Coronary artery (tissue), 2 donors: ENCODE data around the gene PYCR2.

Experiments
- DNase-seq: peaks from one replicate; pipeline ENCODE4 v3.0.0-alpha.2; 2017; ENCODE audit warnings: low spot score
- H3K27ac ChIP-seq, 2 donors: fragments of 200-600 bp; sonication (generic); one replicate each; pipeline ENCODE4 v1.5.1; 2016 to 2019
- H3K4me3 ChIP-seq: fragments of 200-600 bp; sonication (generic); 2 replicates; pipeline ENCODE4 v1.5.1; 2016; ENCODE audit warnings: mild to moderate bottlenecking, moderate library complexity
- CTCF ChIP-seq: fragments of 200-600 bp; sonication (generic); IDR thresholded peaks from one replicate; pipeline ENCODE4 v1.5.1; 2019; ENCODE audit warnings: antibody characterized with exemption

Gene PYCR2

GRCh38 chr1:225897595-225898514 lies 26.2 kb downstream of the PYCR2 start:
- Histone ChIP-seq H3K27ac (no peak overlapping the region), H3K4me3 (no peak overlapping the region)
- no peak for TF ChIP-seq CTCF
- DNase-seq, result no peak

DNA sequence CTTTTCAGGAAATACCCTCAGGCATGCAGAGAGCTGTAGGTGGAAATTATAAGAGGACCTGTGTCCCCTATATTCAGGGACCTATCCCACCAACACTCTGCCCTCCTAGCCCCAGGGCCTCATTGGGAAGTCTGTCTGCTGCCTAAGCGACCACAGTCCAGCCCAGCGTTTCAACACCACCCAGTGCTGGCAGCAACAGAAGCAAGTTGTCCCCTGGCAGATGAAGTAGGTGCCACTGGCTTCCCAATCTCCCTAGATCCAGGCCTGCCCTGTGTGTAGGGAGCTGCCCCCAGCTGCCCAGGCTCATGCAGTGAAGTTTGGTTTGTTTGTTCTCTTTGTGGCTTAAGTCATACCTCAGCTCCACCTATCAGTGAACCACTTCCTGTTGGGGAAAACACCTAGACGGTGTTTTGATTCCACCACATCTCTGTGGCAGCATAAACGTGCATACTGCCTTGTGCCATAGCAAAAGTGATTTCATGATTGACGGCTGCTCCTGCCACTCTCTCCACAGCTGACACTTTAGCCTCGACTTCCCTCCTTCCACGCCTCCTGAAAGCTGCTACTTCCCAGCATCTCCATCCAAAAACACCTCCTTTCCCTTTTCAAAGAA lies 27.0 kb downstream of the PYCR2 start:
- DNase-seq, result no peak
- no peak overlapping the region for H3K27ac ChIP-seq
- no peak for TF ChIP-seq CTCF
- no peak overlapping the region for H3K4me3 ChIP-seq

DNA sequence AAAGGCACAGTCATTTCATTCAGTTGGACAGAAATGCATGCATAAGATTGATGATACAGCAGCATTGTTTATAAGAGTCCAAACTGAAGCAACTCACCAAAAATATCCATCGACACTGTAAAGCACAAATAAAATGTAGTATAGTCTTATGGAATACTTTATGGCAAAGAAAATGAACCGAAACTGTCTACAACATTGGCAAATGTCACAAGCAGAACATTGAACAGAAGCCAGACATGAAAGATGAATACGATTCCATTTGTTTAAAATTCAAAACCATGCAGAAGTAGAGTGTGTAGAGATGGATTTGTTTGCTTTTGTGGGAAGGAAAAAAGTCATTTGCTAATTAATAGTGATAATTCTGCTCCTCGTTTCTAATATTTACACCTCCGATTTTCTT lies 27.6 kb downstream of the PYCR2 start:
- no peak overlapping the region for H3K27ac ChIP-seq
- DNase-seq, result no peak
- no peak for TF ChIP-seq CTCF
- no peak overlapping the region for H3K4me3 ChIP-seq

GRCh38 chr1:225892307-225892706 lies 31.7 kb downstream of the PYCR2 start:
- TF ChIP-seq CTCF, result no peak
- Histone ChIP-seq H3K27ac (no peak overlapping the region), H3K4me3 (no peak overlapping the region)
- no peak for DNase-seq

DNA sequence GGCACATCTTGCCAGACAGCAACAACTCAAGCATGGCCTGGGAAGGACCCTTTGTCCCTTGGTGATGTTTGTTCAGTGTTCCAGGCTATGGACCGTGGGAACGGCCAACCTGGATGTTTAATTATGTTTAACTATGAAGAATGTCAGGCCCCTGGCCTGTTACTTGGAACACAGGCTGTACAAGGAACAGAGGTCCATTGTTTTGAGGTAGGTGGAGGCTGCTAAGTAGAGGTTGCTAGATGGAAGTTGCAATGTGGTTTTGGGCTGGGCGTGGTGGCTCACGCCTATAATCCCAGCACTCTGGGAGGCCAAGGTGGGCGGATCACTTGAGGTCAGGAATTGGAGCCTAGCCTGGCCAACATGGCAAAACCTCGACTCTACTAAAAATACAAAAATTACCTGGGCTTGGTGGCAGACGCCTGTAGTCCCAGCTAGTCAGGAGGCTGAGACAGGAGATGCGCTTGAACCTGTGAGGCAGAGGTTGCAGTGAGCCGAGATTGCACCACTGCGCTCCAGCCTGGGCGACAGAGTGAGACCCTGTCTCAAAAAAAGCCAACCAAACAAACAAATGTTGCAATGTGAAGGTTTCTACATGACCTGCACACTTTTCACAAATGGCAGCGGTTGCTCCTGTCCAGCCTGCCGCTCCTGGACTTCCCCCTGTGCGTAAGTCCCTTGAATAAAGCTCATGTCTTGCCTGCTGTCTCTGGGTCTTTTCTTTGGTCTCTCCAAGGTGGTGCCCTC lies 32.6 kb downstream of the PYCR2 start:
- TF ChIP-seq CTCF, result no peak
- Histone ChIP-seq H3K4me3 (no peak overlapping the region), H3K27ac (no peak overlapping the region)
- DNase-seq, result no peak

GRCh38 chr1:225890346-225891228 lies 33.5 kb downstream of the PYCR2 start:
- Histone ChIP-seq H3K27ac (no peak overlapping the region), H3K4me3 (no peak overlapping the region)
- TF ChIP-seq CTCF, result no peak
- no peak for DNase-seq
